ENCODE measurements around the gene RAB31. TPM values are rescaled to one million over a fixed set of nuclear protein-coding genes. Genes with fewer than 3 reads are reported as not detected.

Gene RAB31
- total RNA-seq, 1 donor from 2014 or later, result 36.8 TPM

DNA sequence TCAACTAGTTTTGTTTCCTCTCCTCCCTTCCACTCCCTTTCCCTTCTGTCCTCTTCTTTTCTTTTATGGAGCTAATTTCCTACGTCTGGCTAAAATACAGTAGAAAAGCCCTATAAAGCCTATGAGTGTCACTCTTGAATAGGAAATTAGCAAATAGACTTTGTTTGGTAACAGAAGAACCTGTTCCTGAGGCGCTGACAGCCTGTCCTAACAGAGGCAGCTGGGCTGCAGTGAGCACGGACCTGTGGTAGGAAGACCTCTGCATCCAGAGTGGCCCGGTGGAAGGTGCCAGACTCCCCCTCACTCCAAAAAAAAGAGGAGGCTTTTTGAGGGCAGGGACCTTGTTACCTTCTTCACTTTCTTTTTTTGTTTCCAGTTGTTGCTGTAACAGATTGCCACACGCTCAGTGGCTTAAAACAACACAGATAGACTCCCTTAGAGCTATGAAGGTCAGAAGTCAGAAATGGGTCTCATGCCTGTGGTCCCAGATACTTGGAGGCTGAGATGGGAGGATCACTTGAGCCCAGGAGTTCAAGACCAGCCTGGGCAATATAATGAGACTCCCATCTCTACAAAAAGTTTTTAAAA lies 96.5 kb downstream of the RAB31 start:
- Histone ChIP-seq H3K36me3 (no peaks in the 10 kb centered on the region), H3K27me3 (no peaks in the 10 kb centered on the region), H3K27ac (peak overlapping the region; percentile 59 to 66), H3K4me1 (peaks cover 18 to 41% of the 10 kb centered on the region in 2 donors), H3K9me3 (no peaks in the 10 kb centered on the region), H3K4me3 (peak overlapping the region in 1 of 2 donors; percentile 12)
- TF ChIP-seq, protein P1, sequence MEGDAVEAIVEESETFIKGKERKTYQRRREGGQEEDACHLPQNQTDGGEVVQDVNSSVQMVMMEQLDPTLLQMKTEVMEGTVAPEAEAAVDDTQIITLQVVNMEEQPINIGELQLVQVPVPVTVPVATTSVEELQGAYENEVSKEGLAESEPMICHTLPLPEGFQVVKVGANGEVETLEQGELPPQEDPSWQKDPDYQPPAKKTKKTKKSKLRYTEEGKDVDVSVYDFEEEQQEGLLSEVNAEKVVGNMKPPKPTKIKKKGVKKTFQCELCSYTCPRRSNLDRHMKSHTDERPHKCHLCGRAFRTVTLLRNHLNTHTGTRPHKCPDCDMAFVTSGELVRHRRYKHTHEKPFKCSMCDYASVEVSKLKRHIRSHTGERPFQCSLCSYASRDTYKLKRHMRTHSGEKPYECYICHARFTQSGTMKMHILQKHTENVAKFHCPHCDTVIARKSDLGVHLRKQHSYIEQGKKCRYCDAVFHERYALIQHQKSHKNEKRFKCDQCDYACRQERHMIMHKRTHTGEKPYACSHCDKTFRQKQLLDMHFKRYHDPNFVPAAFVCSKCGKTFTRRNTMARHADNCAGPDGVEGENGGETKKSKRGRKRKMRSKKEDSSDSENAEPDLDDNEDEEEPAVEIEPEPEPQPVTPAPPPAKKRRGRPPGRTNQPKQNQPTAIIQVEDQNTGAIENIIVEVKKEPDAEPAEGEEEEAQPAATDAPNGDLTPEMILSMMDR (IDR thresholded peaks at IDR 0.05), result no peak
- intact Hi-C loops (cut with DNase I), result loop anchor here (5.0 to 10.0 kb wide), 3 partner anchors 97 to 720 kb away; partner anchors contain the start of genes NAPG and RAB31
- DNase-seq (ENCODE audit: low spot score in 2 of 2), result no peak

DNA sequence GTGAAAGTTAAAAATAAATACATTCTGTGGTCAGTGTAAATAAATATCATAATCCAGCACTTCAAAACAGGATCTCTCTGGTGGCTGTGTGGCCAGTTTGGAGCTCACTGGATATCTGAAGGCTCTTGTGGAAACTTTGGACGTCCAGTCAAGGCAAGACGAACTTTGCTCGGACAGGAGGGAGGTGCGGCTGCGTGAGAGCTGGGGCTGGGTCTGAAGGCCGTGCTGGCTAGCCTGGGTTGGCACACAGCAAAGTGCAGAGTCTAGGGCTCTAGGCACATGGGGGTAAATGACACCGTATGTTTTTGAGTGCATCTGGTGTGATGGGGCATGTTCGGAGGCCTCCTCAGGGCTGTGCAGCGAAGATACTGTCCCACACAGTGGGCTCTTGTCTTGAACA lies 98.8 kb downstream of the RAB31 start:
- peak overlapping the region in 1 of 2 donors; percentile 75 for H3K27ac ChIP-seq
- H3K9me3 ChIP-seq, result no peaks in the 10 kb centered on the region
- TF ChIP-seq, protein P1 (IDR thresholded peaks at IDR 0.05), result no peak
- no peaks in the 10 kb centered on the region for H3K36me3 ChIP-seq
- DNase-seq (ENCODE audit: low spot score in 2 of 2), result no peak
- intact Hi-C loops (cut with DNase I), result loop anchor here (10.0 kb wide), 1 partner anchor 718 kb away; the partner anchor contains the start of gene NAPG
- H3K4me3 ChIP-seq, result no peak overlapping the region
- no peaks in the 10 kb centered on the region for H3K27me3 ChIP-seq
- H3K4me1 ChIP-seq, result peaks cover 19 to 57% of the 10 kb centered on the region in 2 donors

DNA sequence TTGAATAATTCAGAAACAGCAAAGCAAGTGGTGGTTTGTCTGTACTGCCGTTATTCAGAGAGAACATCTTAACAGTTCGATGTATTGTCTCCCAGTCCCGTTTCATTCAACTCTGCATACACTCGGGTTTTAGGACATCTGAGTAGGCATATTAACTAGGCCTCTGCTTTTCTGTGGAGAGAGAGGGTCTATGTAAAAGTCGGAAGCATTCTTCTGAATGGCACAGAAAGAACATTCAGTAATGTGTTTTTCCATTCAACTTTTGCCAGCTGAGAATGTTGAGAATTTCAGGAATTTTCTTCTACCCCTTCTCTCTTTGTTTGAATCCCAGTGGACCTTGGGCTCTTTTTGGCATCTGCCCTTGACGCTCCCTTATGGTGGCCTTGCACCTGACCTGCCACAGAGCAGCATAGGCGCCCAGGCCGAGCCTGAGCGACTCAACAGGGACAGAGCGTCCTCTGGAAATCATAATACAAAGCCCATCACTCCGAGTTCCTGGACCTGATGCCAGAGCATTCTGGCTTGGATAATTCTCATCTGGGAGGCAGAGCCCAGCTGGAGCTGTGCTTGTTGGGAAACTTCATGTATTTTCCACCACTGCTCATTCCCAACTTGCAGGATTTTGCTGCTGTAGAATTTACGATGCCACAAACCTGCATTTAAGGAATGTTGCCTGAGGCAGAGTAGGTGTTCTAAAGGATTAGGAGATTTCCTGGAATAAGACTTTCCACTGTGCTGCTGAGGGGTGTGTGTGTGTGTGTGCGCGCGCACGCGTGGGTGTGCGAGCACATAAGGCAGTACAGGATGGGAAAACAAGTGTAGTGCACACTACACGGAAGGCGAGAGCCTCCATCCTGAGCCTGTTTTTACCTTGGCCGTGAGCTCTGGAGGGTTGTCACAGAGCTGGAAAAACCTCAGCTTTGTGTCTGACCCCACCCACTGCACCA lies 100.5 kb downstream of the RAB31 start:
- Histone ChIP-seq H3K27ac (peak overlapping the region; percentile 73 to 75), H3K4me3 (peak overlapping the region; percentile 15 to 32), H3K36me3 (no peaks in the 10 kb centered on the region), H3K4me1 (peaks cover 13 to 45% of the 10 kb centered on the region in 2 donors), H3K27me3 (no peaks in the 10 kb centered on the region), H3K9me3 (no peaks in the 10 kb centered on the region)
- DNase-seq (ENCODE audit: low spot score in 2 of 2), result peak in 1 of 2 donors; percentile 81
- intact Hi-C loops (cut with DNase I), result loop anchor here (10.0 kb wide), 1 partner anchor 716 kb away; the partner anchor contains the start of gene NAPG
- TF ChIP-seq, protein P1 (IDR thresholded peaks at IDR 0.05), result no peak

DNA sequence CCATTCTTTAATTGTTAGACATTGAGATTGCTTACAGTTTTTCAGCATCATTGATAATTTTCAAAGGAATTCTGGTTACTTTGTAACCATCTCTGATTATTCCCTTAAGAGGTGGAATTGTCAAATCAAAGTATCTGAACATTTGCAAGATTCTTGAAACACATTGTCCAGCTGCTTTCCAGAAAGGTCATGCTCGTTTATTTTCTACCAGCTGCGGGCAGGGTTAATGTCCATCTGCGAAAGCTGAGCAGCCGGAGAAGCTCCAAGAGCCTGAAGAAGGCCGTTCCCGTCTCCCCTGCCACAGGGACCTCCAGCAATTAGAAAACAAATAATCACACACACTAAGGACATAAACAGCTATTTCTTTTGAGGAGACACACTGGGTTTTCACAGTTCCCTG lies 101.6 kb downstream of the RAB31 start:
- intact Hi-C loops (cut with DNase I), result loop anchor here (10.0 kb wide), 1 partner anchor 715 kb away; the partner anchor contains the start of gene NAPG
- H3K36me3 ChIP-seq, result no peaks in the 10 kb centered on the region
- H3K9me3 ChIP-seq, result no peaks in the 10 kb centered on the region
- H3K4me1 ChIP-seq, result peaks cover 13 to 34% of the 10 kb centered on the region in 2 donors
- H3K27ac ChIP-seq, result peak overlapping the region; percentile 73 to 75
- no peaks in the 10 kb centered on the region for H3K27me3 ChIP-seq
- TF ChIP-seq, protein P1 (IDR thresholded peaks at IDR 0.05), result no peak
- no peak for DNase-seq (ENCODE audit: low spot score in 2 of 2)
- no peak overlapping the region for H3K4me3 ChIP-seq

DNA sequence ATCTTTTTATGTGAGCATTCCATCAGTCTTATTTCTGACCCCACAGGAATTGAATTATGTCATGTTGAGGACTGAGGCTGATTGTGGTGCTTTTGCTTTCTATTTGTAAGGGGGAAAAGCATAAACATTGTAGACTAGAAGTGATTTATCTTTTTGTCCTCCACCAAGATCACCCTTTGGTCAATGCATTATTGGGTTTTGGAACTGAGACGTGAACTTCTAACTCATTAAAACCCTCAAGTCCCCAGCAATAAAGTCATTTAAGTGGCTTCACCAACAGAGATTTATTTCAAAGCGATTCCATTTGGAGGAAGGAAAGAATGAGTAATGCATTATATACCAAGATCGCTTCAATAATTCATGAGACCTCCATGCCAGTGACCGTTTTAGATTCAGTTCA lies 102.2 kb downstream of the RAB31 start:
- H3K27me3 ChIP-seq, result no peaks in the 10 kb centered on the region
- H3K4me1 ChIP-seq, result peaks cover 13 to 37% of the 10 kb centered on the region in 2 donors
- H3K27ac ChIP-seq, result peak overlapping the region; percentile 73 to 75
- no peak for DNase-seq (ENCODE audit: low spot score in 2 of 2)
- no peaks in the 10 kb centered on the region for H3K9me3 ChIP-seq
- H3K36me3 ChIP-seq, result no peaks in the 10 kb centered on the region
- no peak overlapping the region for H3K4me3 ChIP-seq
- intact Hi-C loops (cut with DNase I), result no loop called here
- TF ChIP-seq, protein P1 (IDR thresholded peaks at IDR 0.05), result no peak
